SK-N-SH (cell line): ENCODE results near the gene PLD4.

ENCODE experiments used
- CTCF ChIP-seq: fragments of 200-600 bp; sonication (generic); IDR thresholded peaks from 2 replicates; pipeline ENCODE4 v1.6.1; 2017; ENCODE audit warnings: antibody characterized with exemption, mild to moderate bottlenecking, moderate library complexity
- ELF1 ChIP-seq: IDR thresholded peaks from 2 replicates; pipeline ENCODE4 v1.4.0; 2012
- EP300 ChIP-seq, 2 experiments: IDR thresholded peaks; 2 replicates each; pipeline versions ENCODE4 v1.4.0 to v1.6.1; 2012; ENCODE audit warnings: borderline replicate concordance in 1 of 2, low read depth in 1 of 2, low read length in 1 of 2
- EZH2phosphoT487 ChIP-seq: fragments of 200-600 bp; sonication (generic); IDR thresholded peaks from 2 replicates; pipeline ENCODE4 v1.6.1; 2017; ENCODE audit warnings: low read depth, mixed run types, mild to moderate bottlenecking, antibody characterized with exemption, moderate library complexity, borderline replicate concordance
- GABPA ChIP-seq: IDR thresholded peaks from 2 replicates; pipeline ENCODE4 v1.4.0; 2012; ENCODE audit warnings: low read depth, mild to moderate bottlenecking
- MAX ChIP-seq: IDR thresholded peaks from 2 replicates; pipeline ENCODE4 v1.4.0; 2012; ENCODE audit warnings: low read depth
- POLR2AphosphoS5 ChIP-seq: IDR thresholded peaks from 2 replicates; pipeline ENCODE4 v1.6.1; 2012; ENCODE audit warnings: low read depth, low read length
- REST ChIP-seq: IDR thresholded peaks from 2 replicates; pipeline ENCODE4 v1.6.1; 2012; ENCODE audit warnings: mild to moderate bottlenecking, low read depth, low read length, moderate library complexity
- SMC3 ChIP-seq: IDR thresholded peaks from 2 replicates; pipeline ENCODE4 v1.6.1; 2012; ENCODE audit warnings: low read depth, low read length, improper control_type of control experiment
- TAF1 ChIP-seq: IDR thresholded peaks from 2 replicates; pipeline ENCODE4 v1.6.1; 2012; ENCODE audit warnings: low read depth, mild to moderate bottlenecking, low read length, moderate library complexity, borderline replicate concordance
- YY1 ChIP-seq: IDR thresholded peaks from 2 replicates; pipeline ENCODE4 v1.4.0; 2012; ENCODE audit warnings: low read depth, mild to moderate bottlenecking

DNA sequence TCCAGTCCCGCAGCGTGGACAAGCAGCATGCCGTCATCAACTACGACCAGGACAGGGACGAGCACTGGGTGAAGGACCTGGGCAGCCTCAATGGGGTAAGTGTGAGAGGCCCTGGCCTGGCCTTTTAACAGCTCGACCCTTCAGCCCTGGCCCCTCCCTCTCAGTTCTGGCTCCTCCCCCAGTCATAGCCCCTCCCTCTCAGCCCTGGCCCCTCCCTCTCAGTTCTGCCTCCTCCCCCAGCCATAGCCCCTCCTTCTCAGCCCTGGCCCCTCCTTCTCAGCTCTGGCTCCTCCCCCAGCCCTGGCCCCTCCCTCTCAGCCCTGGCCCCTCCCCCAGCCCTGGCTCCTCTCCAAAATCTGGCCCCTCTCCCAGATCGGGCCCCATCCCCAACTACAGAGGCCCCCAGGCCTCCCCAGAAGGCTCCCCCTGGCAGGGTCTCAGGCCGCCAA lies 48.4 kb upstream of the PLD4 start:
- TF ChIP-seq MAX (no peak), SMC3 (no peak), CTCF (no peak), TAF1 (no peak), YY1 (no peak), EZH2phosphoT487 (no peak), REST (no peak), GABPA (no peak), EP300 (IDR thresholded peaks at IDR 0.05; ENCODE audit: borderline replicate concordance in 1 of 2, low read depth in 1 of 2, low read length in 1 of 2) (no peak), ELF1 (no peak), POLR2AphosphoS5 (no peak)
